ENCODE results near the gene KNSTRN. TPM values are rescaled to one million over a fixed set of nuclear protein-coding genes. Genes with fewer than 3 reads are reported as not detected.

Gene KNSTRN
- total and polyA plus RNA-seq, 2 of the 13 experiments (the other 11 are each of a cell fraction or from before 2014, with no cell fraction given) = 20.3 to 62.3 TPM

DNA sequence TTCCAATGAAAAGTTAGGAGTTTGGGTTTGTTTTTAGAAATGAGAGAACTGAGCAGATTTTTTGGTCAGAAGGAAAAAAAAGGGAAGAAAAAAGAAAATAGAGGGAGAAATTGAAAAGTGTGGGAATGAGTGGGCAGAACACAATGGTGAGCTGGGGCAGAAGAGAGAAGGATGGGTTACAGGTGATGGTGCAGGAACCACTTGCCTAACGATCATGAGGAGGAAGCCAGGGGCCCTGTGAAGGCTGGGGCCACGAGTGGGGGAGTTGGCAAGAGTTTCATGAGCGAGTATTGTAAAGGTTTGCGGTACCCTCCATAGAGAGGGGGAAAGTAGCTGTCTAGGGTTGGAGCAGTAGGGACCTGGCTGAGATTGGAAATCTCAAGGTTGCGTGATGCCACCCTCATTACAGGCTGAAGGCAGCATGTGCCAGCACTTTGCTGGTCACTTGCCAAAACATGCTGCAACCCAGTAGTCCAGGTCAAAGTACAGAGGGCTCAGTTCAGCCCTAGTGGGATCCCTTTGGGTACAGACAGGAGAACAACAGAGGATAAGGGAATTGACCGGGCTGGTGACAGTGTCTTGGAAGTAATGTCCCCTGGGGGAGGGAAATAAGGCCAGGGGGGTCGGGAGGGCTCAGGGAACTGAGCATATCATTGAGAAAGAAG is 29.7 kb downstream of the KNSTRN start (continued):
- TF ChIP-seq, protein P1, sequence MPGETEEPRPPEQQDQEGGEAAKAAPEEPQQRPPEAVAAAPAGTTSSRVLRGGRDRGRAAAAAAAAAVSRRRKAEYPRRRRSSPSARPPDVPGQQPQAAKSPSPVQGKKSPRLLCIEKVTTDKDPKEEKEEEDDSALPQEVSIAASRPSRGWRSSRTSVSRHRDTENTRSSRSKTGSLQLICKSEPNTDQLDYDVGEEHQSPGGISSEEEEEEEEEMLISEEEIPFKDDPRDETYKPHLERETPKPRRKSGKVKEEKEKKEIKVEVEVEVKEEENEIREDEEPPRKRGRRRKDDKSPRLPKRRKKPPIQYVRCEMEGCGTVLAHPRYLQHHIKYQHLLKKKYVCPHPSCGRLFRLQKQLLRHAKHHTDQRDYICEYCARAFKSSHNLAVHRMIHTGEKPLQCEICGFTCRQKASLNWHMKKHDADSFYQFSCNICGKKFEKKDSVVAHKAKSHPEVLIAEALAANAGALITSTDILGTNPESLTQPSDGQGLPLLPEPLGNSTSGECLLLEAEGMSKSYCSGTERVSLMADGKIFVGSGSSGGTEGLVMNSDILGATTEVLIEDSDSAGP (CRISPR knock-in tag; IDR thresholded peaks at IDR 0.05; ENCODE audit: borderline replicate concordance) = no peak
- TF ChIP-seq, protein P2, sequence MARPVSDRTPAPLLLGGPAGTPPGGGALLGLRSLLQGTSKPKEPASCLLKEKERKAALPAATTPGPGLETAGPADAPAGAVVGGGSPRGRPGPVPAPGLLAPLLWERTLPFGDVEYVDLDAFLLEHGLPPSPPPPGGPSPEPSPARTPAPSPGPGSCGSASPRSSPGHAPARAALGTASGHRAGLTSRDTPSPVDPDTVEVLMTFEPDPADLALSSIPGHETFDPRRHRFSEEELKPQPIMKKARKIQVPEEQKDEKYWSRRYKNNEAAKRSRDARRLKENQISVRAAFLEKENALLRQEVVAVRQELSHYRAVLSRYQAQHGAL (CRISPR knock-in tag; IDR thresholded peaks at IDR 0.05; ENCODE audit: not compliant biosample characterization) = no peak
- no peak for TF ChIP-seq ZNF766 (CRISPR knock-in tag; IDR thresholded peaks at IDR 0.05; ENCODE audit: borderline replicate concordance)
- TF ChIP-seq RBM39 (IDR thresholded peaks at IDR 0.05; ENCODE audit: low read depth, low read length, poor library complexity, severe bottlenecking) = no peak
- TF ChIP-seq HDAC1 (CRISPR knock-in tag; IDR thresholded peaks at IDR 0.05) = peak; percentile 73
- TF ChIP-seq MAZ (IDR thresholded peaks at IDR 0.05; ENCODE audit: borderline replicate concordance, low read depth, low read length) = no peak
- no peak for TF ChIP-seq MAZ (CRISPR knock-in tag; IDR thresholded peaks at IDR 0.05; ENCODE audit: low read depth)
- TF ChIP-seq, protein P3, sequence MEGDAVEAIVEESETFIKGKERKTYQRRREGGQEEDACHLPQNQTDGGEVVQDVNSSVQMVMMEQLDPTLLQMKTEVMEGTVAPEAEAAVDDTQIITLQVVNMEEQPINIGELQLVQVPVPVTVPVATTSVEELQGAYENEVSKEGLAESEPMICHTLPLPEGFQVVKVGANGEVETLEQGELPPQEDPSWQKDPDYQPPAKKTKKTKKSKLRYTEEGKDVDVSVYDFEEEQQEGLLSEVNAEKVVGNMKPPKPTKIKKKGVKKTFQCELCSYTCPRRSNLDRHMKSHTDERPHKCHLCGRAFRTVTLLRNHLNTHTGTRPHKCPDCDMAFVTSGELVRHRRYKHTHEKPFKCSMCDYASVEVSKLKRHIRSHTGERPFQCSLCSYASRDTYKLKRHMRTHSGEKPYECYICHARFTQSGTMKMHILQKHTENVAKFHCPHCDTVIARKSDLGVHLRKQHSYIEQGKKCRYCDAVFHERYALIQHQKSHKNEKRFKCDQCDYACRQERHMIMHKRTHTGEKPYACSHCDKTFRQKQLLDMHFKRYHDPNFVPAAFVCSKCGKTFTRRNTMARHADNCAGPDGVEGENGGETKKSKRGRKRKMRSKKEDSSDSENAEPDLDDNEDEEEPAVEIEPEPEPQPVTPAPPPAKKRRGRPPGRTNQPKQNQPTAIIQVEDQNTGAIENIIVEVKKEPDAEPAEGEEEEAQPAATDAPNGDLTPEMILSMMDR (CRISPR knock-in tag; IDR thresholded peaks at IDR 0.05) = no peak
- TF ChIP-seq KDM3A (CRISPR knock-in tag; IDR thresholded peaks at IDR 0.05; ENCODE audit: low read depth) = no peak
- TF ChIP-seq MYC (CRISPR knock-in tag; IDR thresholded peaks at IDR 0.05; ENCODE audit: borderline replicate concordance) = peak; percentile 65; the same call in 1 of the 2 replicates
- TF ChIP-seq ZFP37 (CRISPR knock-in tag; IDR thresholded peaks at IDR 0.05; ENCODE audit: borderline replicate concordance) = no peak
- TF ChIP-seq MBD4 (IDR thresholded peaks at IDR 0.05; ENCODE audit: borderline replicate concordance, low read length) = no peak
- no peak for TF ChIP-seq ZFP36L1 (CRISPR knock-in tag; IDR thresholded peaks at IDR 0.05)
- TF ChIP-seq RBFOX2 (IDR thresholded peaks at IDR 0.05; ENCODE audit: low read depth, low read length) = no peak
- peak; percentile 92 for TF ChIP-seq CEBPB (IDR thresholded peaks at IDR 0.05; ENCODE audit: borderline replicate concordance, low read depth, low read length)
- no peak for TF ChIP-seq SMARCC2 (IDR thresholded peaks at IDR 0.05)
- TF ChIP-seq REL (CRISPR knock-in tag; conservative IDR thresholded peaks at IDR 0.05) = no peak
- TF ChIP-seq, protein P4, sequence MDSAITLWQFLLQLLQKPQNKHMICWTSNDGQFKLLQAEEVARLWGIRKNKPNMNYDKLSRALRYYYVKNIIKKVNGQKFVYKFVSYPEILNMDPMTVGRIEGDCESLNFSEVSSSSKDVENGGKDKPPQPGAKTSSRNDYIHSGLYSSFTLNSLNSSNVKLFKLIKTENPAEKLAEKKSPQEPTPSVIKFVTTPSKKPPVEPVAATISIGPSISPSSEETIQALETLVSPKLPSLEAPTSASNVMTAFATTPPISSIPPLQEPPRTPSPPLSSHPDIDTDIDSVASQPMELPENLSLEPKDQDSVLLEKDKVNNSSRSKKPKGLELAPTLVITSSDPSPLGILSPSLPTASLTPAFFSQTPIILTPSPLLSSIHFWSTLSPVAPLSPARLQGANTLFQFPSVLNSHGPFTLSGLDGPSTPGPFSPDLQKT (CRISPR knock-in tag; IDR thresholded peaks at IDR 0.05; ENCODE audit: borderline replicate concordance) = no peak
- TF ChIP-seq ZNF550 (CRISPR knock-in tag; IDR thresholded peaks at IDR 0.05; ENCODE audit: borderline replicate concordance) = no peak
- TF ChIP-seq, protein P5, sequence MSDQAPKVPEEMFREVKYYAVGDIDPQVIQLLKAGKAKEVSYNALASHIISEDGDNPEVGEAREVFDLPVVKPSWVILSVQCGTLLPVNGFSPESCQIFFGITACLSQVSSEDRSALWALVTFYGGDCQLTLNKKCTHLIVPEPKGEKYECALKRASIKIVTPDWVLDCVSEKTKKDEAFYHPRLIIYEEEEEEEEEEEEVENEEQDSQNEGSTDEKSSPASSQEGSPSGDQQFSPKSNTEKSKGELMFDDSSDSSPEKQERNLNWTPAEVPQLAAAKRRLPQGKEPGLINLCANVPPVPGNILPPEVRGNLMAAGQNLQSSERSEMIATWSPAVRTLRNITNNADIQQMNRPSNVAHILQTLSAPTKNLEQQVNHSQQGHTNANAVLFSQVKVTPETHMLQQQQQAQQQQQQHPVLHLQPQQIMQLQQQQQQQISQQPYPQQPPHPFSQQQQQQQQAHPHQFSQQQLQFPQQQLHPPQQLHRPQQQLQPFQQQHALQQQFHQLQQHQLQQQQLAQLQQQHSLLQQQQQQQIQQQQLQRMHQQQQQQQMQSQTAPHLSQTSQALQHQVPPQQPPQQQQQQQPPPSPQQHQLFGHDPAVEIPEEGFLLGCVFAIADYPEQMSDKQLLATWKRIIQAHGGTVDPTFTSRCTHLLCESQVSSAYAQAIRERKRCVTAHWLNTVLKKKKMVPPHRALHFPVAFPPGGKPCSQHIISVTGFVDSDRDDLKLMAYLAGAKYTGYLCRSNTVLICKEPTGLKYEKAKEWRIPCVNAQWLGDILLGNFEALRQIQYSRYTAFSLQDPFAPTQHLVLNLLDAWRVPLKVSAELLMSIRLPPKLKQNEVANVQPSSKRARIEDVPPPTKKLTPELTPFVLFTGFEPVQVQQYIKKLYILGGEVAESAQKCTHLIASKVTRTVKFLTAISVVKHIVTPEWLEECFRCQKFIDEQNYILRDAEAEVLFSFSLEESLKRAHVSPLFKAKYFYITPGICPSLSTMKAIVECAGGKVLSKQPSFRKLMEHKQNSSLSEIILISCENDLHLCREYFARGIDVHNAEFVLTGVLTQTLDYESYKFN (CRISPR knock-in tag; conservative IDR thresholded peaks at IDR 0.05) = peak; percentile 59; the same call in 1 of the 2 replicates
- TF ChIP-seq RBAK (CRISPR knock-in tag; IDR thresholded peaks at IDR 0.05) = no peak
